Dendritic cell treated with granulocyte-macrophage colony-stimulating factor and Interleukin-4, amounts not matched to agents 40 ng/mL and 50 ng/mL, for 4 days (primary cell): ENCODE measurements around the gene HSD3B7.
"Not testable (repeated sequence)": the region's sequence is repeated elsewhere in the genome, so short reads cannot be mapped to it uniquely, and the experiment has no call there.

ENCODE experiments used
- H3K27ac Mint-ChIP-seq: one replicate; pipeline ENCODE4 v1.8.0; 2022; ENCODE audit warnings: mild to moderate bottlenecking, mixed read lengths
- H3K27me3 Mint-ChIP-seq: one replicate; pipeline ENCODE4 v1.8.0; 2022; ENCODE audit warnings: mild to moderate bottlenecking, mixed read lengths
- H3K36me3 Mint-ChIP-seq: one replicate; pipeline ENCODE4 v1.8.0; 2022; ENCODE audit warnings: low read depth, mixed read lengths
- H3K4me1 Mint-ChIP-seq: one replicate; pipeline ENCODE4 v1.8.0; 2022; ENCODE audit warnings: low read depth, mixed read lengths
- H3K4me3 Mint-ChIP-seq: one replicate; pipeline ENCODE4 v1.8.0; 2022; ENCODE audit warnings: mild to moderate bottlenecking, moderate library complexity, mixed read lengths
- H3K9me3 Mint-ChIP-seq: one replicate; pipeline ENCODE4 v1.8.0; 2022; ENCODE audit warnings: mixed read lengths
- intact Hi-C: fragments of 100-400 bp; cut with micrococcal nuclease; formaldehyde crosslinking; loops from one replicate; pipeline ENCODE4 v1.15.0; 2022

Gene HSD3B7

GRCh38 chr16:31006086-31006385 is 21.0 kb downstream of the HSD3B7 start:
- H3K4me1 Mint-ChIP-seq, result peaks cover 19% of the 10 kb centered on the region
- H3K27ac Mint-ChIP-seq, result no peak overlapping the region
- H3K9me3 Mint-ChIP-seq, result no peaks in the 10 kb centered on the region
- intact Hi-C loops, result no loop called here
- H3K4me3 Mint-ChIP-seq, result no peak overlapping the region
- H3K27me3 Mint-ChIP-seq, result peaks cover 54% of the 10 kb centered on the region
- no peaks in the 10 kb centered on the region for H3K36me3 Mint-ChIP-seq

DNA sequence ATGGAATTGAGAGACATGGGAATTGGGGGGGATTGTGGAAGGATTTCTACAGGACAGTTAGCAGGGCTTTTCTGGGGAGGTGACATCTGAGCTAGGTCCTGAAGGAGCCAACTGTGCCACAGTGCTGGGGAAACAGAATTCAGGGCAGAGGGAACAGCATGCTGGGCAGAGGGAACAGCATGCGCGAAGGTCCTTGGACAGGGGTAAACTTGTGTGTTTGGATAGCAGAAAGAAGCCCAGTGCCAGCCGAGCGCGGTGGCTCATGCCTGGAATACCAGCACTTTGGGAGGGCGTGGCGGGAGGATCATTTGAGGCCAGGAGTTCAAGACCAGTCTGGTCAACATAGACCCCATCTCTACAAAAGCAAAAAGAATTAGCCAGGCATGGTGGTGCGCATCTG is 21.6 kb downstream of the HSD3B7 start:
- H3K36me3 Mint-ChIP-seq, result no peaks in the 10 kb centered on the region
- no peak overlapping the region for H3K4me3 Mint-ChIP-seq
- no peaks in the 10 kb centered on the region for H3K9me3 Mint-ChIP-seq
- no peak overlapping the region for H3K27ac Mint-ChIP-seq
- intact Hi-C loops, result no loop called here
- H3K27me3 Mint-ChIP-seq, result peaks cover 59% of the 10 kb centered on the region
- peaks cover 25% of the 10 kb centered on the region for H3K4me1 Mint-ChIP-seq

DNA sequence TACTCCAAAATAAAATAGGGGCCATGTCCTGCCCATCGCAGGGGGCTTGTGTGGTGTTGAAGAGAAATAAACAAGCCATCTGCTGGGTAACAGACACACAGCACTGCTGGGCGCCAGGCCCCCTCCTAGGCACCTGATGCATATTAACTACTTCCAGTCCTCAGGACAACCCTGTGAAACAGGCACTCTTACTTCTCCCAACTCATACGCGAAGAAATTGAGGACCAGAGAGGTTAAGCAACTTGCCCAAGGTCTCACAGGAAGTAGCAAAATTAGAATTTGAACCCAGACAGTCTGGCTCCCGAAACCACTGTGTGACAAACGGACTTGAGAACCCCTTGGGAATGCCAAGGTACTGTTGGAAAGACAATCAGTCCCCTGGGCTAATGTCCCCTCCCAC is 22.7 kb downstream of the HSD3B7 start:
- peaks cover 25% of the 10 kb centered on the region for H3K4me1 Mint-ChIP-seq
- peaks cover 61% of the 10 kb centered on the region for H3K27me3 Mint-ChIP-seq
- no peak overlapping the region for H3K4me3 Mint-ChIP-seq
- intact Hi-C loops, result no loop called here
- no peaks in the 10 kb centered on the region for H3K9me3 Mint-ChIP-seq
- H3K36me3 Mint-ChIP-seq, result no peaks in the 10 kb centered on the region
- no peak overlapping the region for H3K27ac Mint-ChIP-seq

DNA sequence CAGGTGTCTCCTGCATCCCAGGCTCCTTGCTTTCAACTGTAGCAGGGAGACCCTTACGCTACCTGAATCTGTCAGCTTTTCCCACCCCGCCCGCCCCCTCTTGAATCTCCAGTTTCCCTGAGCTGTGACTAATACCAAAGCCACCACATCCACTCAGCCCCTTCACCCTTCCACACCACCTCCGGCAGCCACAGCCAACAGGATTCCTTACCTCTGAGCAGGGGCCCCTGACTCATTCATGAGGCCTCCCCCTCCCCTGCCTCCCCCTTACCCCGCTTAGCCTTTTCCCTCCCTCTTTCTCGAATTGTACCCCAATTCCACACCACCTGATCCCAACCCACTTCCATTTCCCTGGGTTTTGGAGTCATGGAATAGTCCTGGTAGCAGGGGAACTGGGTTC is 23.1 kb downstream of the HSD3B7 start:
- H3K9me3 Mint-ChIP-seq, result peaks cover 3% of the 10 kb centered on the region
- no peaks in the 10 kb centered on the region for H3K36me3 Mint-ChIP-seq
- H3K4me1 Mint-ChIP-seq, result peaks cover 26% of the 10 kb centered on the region
- H3K27me3 Mint-ChIP-seq, result peaks cover 62% of the 10 kb centered on the region
- H3K27ac Mint-ChIP-seq, result no peak overlapping the region
- no peak overlapping the region for H3K4me3 Mint-ChIP-seq
- intact Hi-C loops, result no loop called here

DNA sequence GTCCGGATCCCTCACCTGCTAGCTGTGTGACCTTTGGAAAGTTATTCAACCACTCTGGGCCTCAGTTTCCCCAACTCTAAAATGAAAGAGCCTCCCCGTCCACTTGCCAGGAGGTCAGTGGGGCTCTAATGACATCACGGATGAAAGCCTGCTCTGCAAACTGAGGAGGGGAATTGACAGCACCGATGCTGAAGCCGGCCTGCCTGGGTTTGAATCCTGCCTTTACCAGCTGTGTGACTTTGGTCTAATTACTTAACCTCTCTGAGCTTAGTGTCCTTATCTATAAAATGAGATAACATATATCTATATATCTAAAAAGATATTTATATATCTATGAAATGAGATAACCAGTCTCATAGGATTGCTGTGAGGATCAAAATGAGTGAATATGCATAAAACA is 23.5 kb downstream of the HSD3B7 start:
- Mint-ChIP-seq H3K36me3 (no peaks in the 10 kb centered on the region), H3K27ac (no peak overlapping the region), H3K9me3 (peaks cover 7% of the 10 kb centered on the region), H3K4me1 (peaks cover 30% of the 10 kb centered on the region), H3K27me3 (peaks cover 65% of the 10 kb centered on the region), H3K4me3 (no peak overlapping the region)
- intact Hi-C loops, result no loop called here

GRCh38 chr16:31009120-31009519 is 24.1 kb downstream of the HSD3B7 start:
- intact Hi-C loops, result no loop called here
- H3K27ac Mint-ChIP-seq, result no peak overlapping the region
- no peak overlapping the region for H3K4me3 Mint-ChIP-seq
- H3K4me1 Mint-ChIP-seq, result peaks cover 32% of the 10 kb centered on the region
- H3K27me3 Mint-ChIP-seq, result peaks cover 65% of the 10 kb centered on the region
- H3K36me3 Mint-ChIP-seq, result no peaks in the 10 kb centered on the region
- H3K9me3 Mint-ChIP-seq, result peaks cover 10% of the 10 kb centered on the region

DNA sequence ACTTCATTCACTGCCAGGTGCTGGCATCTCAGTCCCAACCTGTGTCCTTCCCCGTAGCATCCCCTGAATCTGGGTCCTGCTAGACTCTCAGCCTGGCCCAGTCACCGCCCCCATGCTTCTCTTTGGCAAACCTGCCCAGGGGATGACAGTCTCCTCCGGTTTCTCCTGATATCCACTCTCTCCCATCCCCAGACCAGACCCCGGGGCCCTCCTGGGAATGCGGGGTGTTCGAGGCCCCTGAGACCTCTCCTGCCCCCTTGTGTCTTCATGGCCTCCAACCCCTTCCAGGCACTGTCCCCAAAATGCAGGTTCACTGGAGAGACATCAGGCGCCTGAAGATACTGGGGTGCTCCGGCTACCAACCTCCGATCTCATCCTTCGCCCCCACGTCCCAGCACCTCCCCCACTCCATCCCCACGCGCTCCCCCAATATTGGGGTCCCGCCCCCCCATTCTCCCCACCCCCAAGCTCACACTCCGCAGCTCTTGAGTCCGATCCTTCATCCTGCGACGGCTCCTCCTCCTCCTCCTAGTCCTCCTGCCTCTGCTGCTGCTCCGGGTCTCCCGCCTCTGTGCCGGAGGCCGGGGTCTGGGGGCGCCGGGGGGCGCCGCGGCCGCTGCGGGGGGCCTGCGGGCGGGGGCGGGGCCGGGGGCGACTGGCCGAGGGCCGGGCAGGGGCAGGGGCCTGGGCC is 25.0 kb downstream of the HSD3B7 start:
- Mint-ChIP-seq H3K9me3 (peaks cover 10% of the 10 kb centered on the region), H3K4me1 (peaks cover 32% of the 10 kb centered on the region), H3K4me3 (no peak overlapping the region), H3K27me3 (peaks cover 66% of the 10 kb centered on the region), H3K36me3 (no peaks in the 10 kb centered on the region), H3K27ac (peak overlapping the region; percentile 29)
- intact Hi-C loops, result no loop called here

DNA sequence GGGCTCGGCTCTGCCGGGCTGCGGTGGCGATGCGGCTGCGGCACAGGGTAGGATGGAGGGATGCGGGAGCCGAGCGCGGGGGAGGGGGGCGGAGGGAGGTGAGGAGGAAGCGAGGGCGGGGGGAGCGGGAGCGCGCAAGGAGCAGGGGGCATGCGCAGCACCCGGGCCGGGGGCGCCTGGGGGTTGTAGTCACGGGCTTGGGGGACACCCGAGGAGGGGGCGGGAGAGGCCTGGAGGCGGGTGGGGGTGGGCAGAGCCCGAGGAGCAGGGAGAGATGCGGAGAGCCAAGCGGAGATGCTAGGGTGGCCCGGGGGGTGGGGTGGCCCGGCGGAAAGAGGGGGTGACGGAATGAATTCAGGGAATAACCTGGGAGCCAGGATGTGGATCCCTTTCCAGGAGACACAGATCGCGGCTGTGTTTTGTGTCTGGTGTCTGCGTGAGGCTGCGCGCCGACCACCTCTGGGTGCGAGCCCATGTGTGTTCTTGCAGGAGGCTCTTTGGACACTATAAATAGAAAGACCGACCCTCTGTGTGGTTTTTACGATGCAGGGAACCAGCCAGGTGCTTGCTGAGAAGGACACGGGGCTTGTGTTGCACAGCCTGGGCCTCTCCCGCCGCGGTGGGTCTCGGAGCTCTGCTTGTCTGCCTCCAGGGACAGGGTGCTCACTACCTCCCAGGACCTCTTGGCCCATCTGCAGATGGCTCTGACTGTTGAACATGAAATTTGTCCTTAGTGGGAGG is 25.7 kb downstream of the HSD3B7 start, which contains the start of gene STX1B:
STX1B (minus strand) TSS at position 54 of the 741 bp plus-strand sequence. CDS start 242 bp downstream, outside the sequence.
- Mint-ChIP-seq H3K27me3 (peaks cover 69% of the 10 kb centered on the region), H3K27ac (peak within 1 kb of the TSS; percentile 29), H3K9me3 (peaks cover 10% of the 10 kb centered on the region), H3K4me3 (no peak within 1 kb of the TSS), H3K36me3 (no peaks in the 10 kb centered on the region), H3K4me1 (peaks cover 29% of the 10 kb centered on the region)
- intact Hi-C loops, result no loop called here

- H3K27me3 Mint-ChIP-seq, result peaks cover 65% of the 10 kb centered on the region
- H3K36me3 Mint-ChIP-seq, H3K27ac Mint-ChIP-seq, H3K4me3 Mint-ChIP-seq, intact Hi-C loops, H3K9me3 Mint-ChIP-seq: not testable (repeated sequence)
- peaks cover 28% of the 10 kb centered on the region for H3K4me1 Mint-ChIP-seq
Measured at GRCh38 chr16:31011815-31012214, 26.8 kb downstream of the HSD3B7 start.

GRCh38 chr16:31013292-31013691 is 28.3 kb downstream of the HSD3B7 start:
- intact Hi-C loops, H3K9me3 Mint-ChIP-seq, H3K27ac Mint-ChIP-seq, H3K4me3 Mint-ChIP-seq, H3K36me3 Mint-ChIP-seq: not testable (repeated sequence)
- Mint-ChIP-seq H3K4me1 (peaks cover 28% of the 10 kb centered on the region), H3K27me3 (peaks cover 54% of the 10 kb centered on the region)

DNA sequence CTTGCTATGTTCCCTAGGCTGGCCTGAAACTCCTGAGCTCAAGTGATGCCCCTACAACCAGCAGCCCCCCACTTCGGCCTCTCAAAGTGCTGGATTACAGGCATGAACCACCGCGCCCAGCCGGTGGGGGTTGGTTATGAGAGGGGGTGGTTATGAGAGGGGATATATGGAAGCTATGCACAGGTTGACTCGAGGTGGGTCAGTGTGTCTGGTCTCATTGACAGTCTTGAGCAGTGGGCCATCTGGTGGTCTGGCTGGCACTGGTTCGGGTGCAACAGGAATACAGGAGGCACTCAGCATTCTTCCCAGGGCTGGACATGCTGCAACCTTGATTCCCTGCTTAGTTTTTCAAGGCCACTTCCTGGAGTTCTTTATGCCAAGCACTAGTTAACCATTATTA is 31.0 kb downstream of the HSD3B7 start:
- Mint-ChIP-seq H3K9me3 (peaks cover 10% of the 10 kb centered on the region), H3K4me3 (no peak overlapping the region), H3K27ac (no peak overlapping the region), H3K36me3 (no peaks in the 10 kb centered on the region), H3K4me1 (peaks cover 13% of the 10 kb centered on the region), H3K27me3 (peaks cover 32% of the 10 kb centered on the region)
- intact Hi-C loops, result no loop called here

DNA sequence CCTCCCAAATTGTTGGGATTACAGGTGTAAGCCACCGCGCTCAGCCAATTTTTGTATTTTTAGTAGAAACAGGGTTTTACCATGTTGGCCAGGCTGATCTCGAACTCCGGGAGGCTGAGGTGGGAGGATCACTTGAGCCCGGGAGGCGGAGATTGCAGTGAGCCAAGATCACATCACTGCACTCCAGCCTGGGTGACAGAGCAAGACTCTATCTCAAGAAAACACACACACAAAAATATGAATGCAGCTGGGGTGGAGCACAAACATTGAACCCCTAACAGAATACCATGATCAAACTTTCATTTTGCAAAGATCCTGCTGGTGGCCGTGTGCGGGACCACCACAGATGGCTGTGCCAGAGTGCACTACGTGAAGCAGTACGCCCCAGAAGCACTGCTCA is 32.7 kb downstream of the HSD3B7 start:
- H3K4me1 Mint-ChIP-seq, intact Hi-C loops, H3K36me3 Mint-ChIP-seq, H3K9me3 Mint-ChIP-seq, H3K27ac Mint-ChIP-seq, H3K4me3 Mint-ChIP-seq: not testable (repeated sequence)
- H3K27me3 Mint-ChIP-seq, result peaks cover 18% of the 10 kb centered on the region

- peaks cover 9% of the 10 kb centered on the region for H3K4me1 Mint-ChIP-seq
- intact Hi-C loops, result no loop called here
- H3K4me3 Mint-ChIP-seq, result no peak overlapping the region
- no peaks in the 10 kb centered on the region for H3K36me3 Mint-ChIP-seq
- no peak overlapping the region for H3K27ac Mint-ChIP-seq
- H3K27me3 Mint-ChIP-seq, result peaks cover 6% of the 10 kb centered on the region
- no peaks in the 10 kb centered on the region for H3K9me3 Mint-ChIP-seq
Measured at GRCh38 chr16:31020536-31020935, 35.5 kb downstream of the HSD3B7 start.

GRCh38 chr16:31022544-31023251 is 37.7 kb downstream of the HSD3B7 start:
- Mint-ChIP-seq H3K4me3 (no peak overlapping the region), H3K36me3 (no peaks in the 10 kb centered on the region)

More at GRCh38 chr16:31022544-31023251, 37.7 kb downstream of the HSD3B7 start:
- Mint-ChIP-seq H3K27ac (no peak overlapping the region), H3K4me1 (peaks cover 16% of the 10 kb centered on the region), H3K9me3 (no peaks in the 10 kb centered on the region), H3K27me3 (no peaks in the 10 kb centered on the region)
- intact Hi-C loops, result no loop called here
